Body of pancreas (tissue), 4 donors: ENCODE data around the gene EBF4. TPM values are rescaled to one million over a fixed set of nuclear protein-coding genes. Genes with fewer than 3 reads are reported as not detected.

ENCODE experiments used
- ATAC-seq: fragments of 150-250 bp; one replicate; pipeline ENCODE4 v1.9.1; 2016
- DNase-seq, 4 donors: peaks; one replicate each; pipeline ENCODE4 v3.0.0-alpha.2; 2019
- H3K27ac ChIP-seq, 4 donors: fragments of 200-600 bp; sonication (generic); 1 replicate in 3 of 4; 2 replicates in 1 of 4; pipeline versions ENCODE4 v1.5.1 to v1.6.1; 2016 to 2019; ENCODE audit warnings: mild to moderate bottlenecking in 1 of 4, mixed read lengths in 1 of 4, moderate library complexity in 1 of 4
- H3K27me3 ChIP-seq, 2 donors: fragments of 200-600 bp; sonication (generic); one replicate each; pipeline ENCODE4 v1.6.0; 2016; ENCODE audit warnings: mild to moderate bottlenecking in 1 of 2
- H3K36me3 ChIP-seq, 2 donors: fragments of 200-600 bp; sonication (generic); replicated peaks in 1 of 2; 2 replicates each; pipeline ENCODE4 v1.5.1; 2016; ENCODE audit warnings: low read depth in 2 of 2; ENCODE audit not compliant: insufficient read depth in 1 of 2
- H3K4me1 ChIP-seq: fragments of 200-600 bp; sonication (generic); one replicate; pipeline ENCODE4 v1.6.0; 2016
- H3K4me3 ChIP-seq, 2 donors: fragments of 200-600 bp; sonication (generic); 1 replicate in 1 of 2; 2 replicates in 1 of 2; pipeline ENCODE4 v1.5.1; 2016 to 2019
- H3K9me3 ChIP-seq, 3 donors: fragments of 200-600 bp; sonication (generic); 1 replicate in 2 of 3; 2 replicates in 1 of 3; pipeline ENCODE4 v1.5.1; 2016
- CTCF ChIP-seq, 7 experiments: fragments of 450-650 bp in 4 of 7; fragments of 200-600 bp in 3 of 7; sonication (generic) in 3 of 7; IDR thresholded peaks; one replicate each; pipeline ENCODE4 v1.5.1; 2016 to 2019; ENCODE audit warnings: antibody characterized with exemption in 7 of 7
- POLR2A ChIP-seq, 3 donors: fragments of 450-650 bp; IDR thresholded peaks; one replicate each; pipeline ENCODE4 v1.6.1; 2016; ENCODE audit warnings: antibody characterized with exemption in 3 of 3, mild to moderate bottlenecking in 2 of 3
- WGBS, 2 donors: methylation state at CpG; one replicate each; pipeline ENCODE4 v1.1.5; 2017; 5-methylcytosine and 5-hydroxymethylcytosine counted together
- intact Hi-C: fragments of 100-400 bp; cut with DNase I; formaldehyde crosslinking; loops from one replicate; pipeline ENCODE4 v1.15.1; 2023
- total RNA-seq, 2 donors: library from RNA; depleted of rRNA; stranded (reverse); fragments of >200 nt; gene quantifications; one replicate each; pipeline ENCODE4 v1.1.0, GENCODE V29; 2016

Gene EBF4
- total RNA-seq, 2 donors from 2014 or later = 9.6 to 13.0 TPM

DNA sequence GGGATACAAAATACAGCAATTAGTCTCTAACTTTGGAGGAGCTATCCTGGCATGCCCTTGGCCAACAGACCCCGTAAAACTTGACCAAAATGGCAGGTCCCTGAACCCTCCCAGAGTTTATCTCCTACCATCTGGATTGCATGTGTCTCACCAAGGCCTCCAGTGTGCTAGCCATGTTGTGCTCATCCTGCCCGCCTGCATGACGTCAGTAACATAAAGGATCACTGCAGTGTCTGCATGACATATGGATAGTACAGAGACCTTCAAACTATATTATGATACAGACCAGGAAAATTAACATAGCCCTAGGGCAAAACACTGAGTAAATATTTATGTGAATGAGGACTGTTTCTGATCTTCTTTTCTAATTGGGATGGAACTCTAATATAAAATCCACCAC, 82.6 kb downstream of the EBF4 start:
- H3K27me3 ChIP-seq = no peaks in the 10 kb centered on the region
- no peaks in the 10 kb centered on the region for H3K9me3 ChIP-seq
- no peak overlapping the region for H3K4me3 ChIP-seq
- no peaks in the 10 kb centered on the region for H3K4me1 ChIP-seq
- intact Hi-C loops = no loop called here
- H3K36me3 ChIP-seq = no peaks in the 10 kb centered on the region
- TF ChIP-seq POLR2A (IDR thresholded peaks at IDR 0.05) (no peak), CTCF (IDR thresholded peaks at IDR 0.05) (no peak)
- WGBS, 2 donors = 78 to 80% methylated on average over 3 of the region's 3 CpGs
- H3K27ac ChIP-seq = no peak overlapping the region
- no peak for ATAC-seq
- no peak for DNase-seq

GRCh38 chr20:2778602-2779321, 86.2 kb downstream of the EBF4 start:
- ATAC-seq (no peak), DNase-seq (no peak)
- no peak overlapping the region for H3K27ac ChIP-seq
- WGBS, 2 donors = 71 to 84% methylated on average over 10 of the region's 10 CpGs
- no peaks in the 10 kb centered on the region for H3K36me3 ChIP-seq
- TF ChIP-seq CTCF (IDR thresholded peaks at IDR 0.05) = no peak
- TF ChIP-seq POLR2A (IDR thresholded peaks at IDR 0.05) = no peak
- no peaks in the 10 kb centered on the region for H3K27me3 ChIP-seq
- no peaks in the 10 kb centered on the region for H3K9me3 ChIP-seq
- no peak overlapping the region for H3K4me3 ChIP-seq
- intact Hi-C loops = no loop called here
- no peaks in the 10 kb centered on the region for H3K4me1 ChIP-seq

- WGBS, 2 donors = 27 to 28% methylated on average over 3 of the region's 3 CpGs
- Histone ChIP-seq H3K4me3 (no peak overlapping the region), H3K27ac (no peak overlapping the region), H3K36me3 (no peaks in the 10 kb centered on the region), H3K27me3 (no peaks in the 10 kb centered on the region), H3K4me1 (no peaks in the 10 kb centered on the region), H3K9me3 (no peaks in the 10 kb centered on the region)
- no peak for TF ChIP-seq CTCF (IDR thresholded peaks at IDR 0.05)
- TF ChIP-seq POLR2A (IDR thresholded peaks at IDR 0.05) = no peak
- ATAC-seq (no peak), DNase-seq (no peak)
- intact Hi-C loops = no loop called here
These were observed 88.4 kb downstream of the EBF4 start for GRCh38 chr20:2780948-2781347.

- 60 to 69% methylated on average over 6 of the region's 6 CpGs for WGBS, 2 donors
- no peak for ATAC-seq
- H3K27me3 ChIP-seq = no peaks in the 10 kb centered on the region
- no peaks in the 10 kb centered on the region for H3K4me1 ChIP-seq
- no peaks in the 10 kb centered on the region for H3K36me3 ChIP-seq
- no peaks in the 10 kb centered on the region for H3K9me3 ChIP-seq
- TF ChIP-seq CTCF (IDR thresholded peaks at IDR 0.05) (no peak), POLR2A (IDR thresholded peaks at IDR 0.05) (no peak)
- no peak overlapping the region for H3K27ac ChIP-seq
- H3K4me3 ChIP-seq = no peak overlapping the region
- no peak for DNase-seq
- intact Hi-C loops = no loop called here
These were observed 91.5 kb downstream of the EBF4 start for GRCh38 chr20:2783908-2784566.

DNA sequence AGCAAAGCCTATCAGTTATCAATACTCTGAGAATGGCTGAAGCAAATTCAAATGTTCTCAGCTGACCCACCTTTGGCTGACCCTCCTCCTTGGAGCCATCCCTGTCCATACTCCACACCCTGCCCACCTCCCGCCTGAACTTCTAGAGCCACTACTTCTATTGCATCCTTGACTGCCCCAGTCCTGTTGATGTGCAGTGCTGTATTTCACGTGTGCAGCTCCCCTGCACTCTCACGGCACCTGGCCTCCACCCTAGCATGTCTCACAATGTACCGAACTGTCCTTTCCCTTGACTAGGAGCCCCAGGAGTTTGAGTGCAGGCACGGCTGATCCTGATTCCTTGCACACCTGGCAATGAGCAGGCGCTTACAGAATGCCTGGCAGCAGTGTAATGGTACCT, 100.9 kb downstream of the EBF4 start:
- Histone ChIP-seq H3K27ac (no peak overlapping the region), H3K9me3 (no peaks in the 10 kb centered on the region), H3K36me3 (no peaks in the 10 kb centered on the region), H3K4me3 (no peak overlapping the region), H3K27me3 (no peaks in the 10 kb centered on the region), H3K4me1 (no peaks in the 10 kb centered on the region)
- no peak for TF ChIP-seq POLR2A (IDR thresholded peaks at IDR 0.05)
- no peak for TF ChIP-seq CTCF (IDR thresholded peaks at IDR 0.05)
- 78 to 83% methylated on average over 6 of the region's 6 CpGs for WGBS, 2 donors
- ATAC-seq = no peak
- intact Hi-C loops = no loop called here
- DNase-seq = no peak
